ENCODE results near the gene ETV3. TPM values are rescaled to one million over a fixed set of nuclear protein-coding genes. Genes with fewer than 3 reads are reported as not detected.

ETV3 gene
- total RNA-seq, 1 experiment from 2014 or later = 26.2 TPM

GRCh38 chr1:157156058-157156541 is 17.9 kb upstream of the ETV3 start:
- CTCF ChIA-PET = interaction anchor here (0.8 to 3.8 kb wide), 7 partner anchors 15 to 186 kb away, joined by 3 to 60 read pairs (median 6); partner anchors contain the start of gene ETV3
- intact Hi-C loops (cut with micrococcal nuclease; ENCODE audit: unreplicated experiment) = loop anchor here (1.0 to 10.0 kb wide), 3 partner anchors 66 to 264 kb away; partner anchors contain the start of genes LRRC71 and PEAR1
- POLR2A ChIA-PET (ENCODE audit: unreplicated experiment) = no interaction called here
- Histone ChIP-seq H3K4me2 (peak overlapping the region; percentile 74), H3K79me2 (ENCODE audit: low read depth) (no peaks in the 10 kb centered on the region), H3K4me3 (peak overlapping the region; percentile 38; the same call in 1 of the 2 replicates), H3K27me3 (ENCODE audit: insufficient read depth, low read depth) (0 out of 2 replicates have a peak, but pooled peaks cover 5% of the 10 kb centered on the region), H3K4me1 (replicated peaks; ENCODE audit: insufficient read depth) (peaks cover 33% of the 10 kb centered on the region), H3K9me3 (ENCODE audit: insufficient read depth, low read depth) (no peaks in the 10 kb centered on the region), H3K36me3 (ENCODE audit: low read depth) (no peaks in the 10 kb centered on the region), H4K20me1 (ENCODE audit: insufficient read depth) (no peaks in the 10 kb centered on the region), H3K9me2 (ENCODE audit: insufficient read depth) (no peaks in the 10 kb centered on the region), H2AFZ (0 out of 2 replicates have a peak overlapping the region, but pooled peaks have one; percentile 49), H3K27ac (no peak overlapping the region), H3F3A (ENCODE audit: insufficient read depth, low read depth) (peaks cover 5% of the 10 kb centered on the region; the same call in 1 of the 2 replicates)
- BruUV-seq (replicated peaks) = no TSS peak
- peak in 1 of 2 experiments; percentile 76 for DNase-seq
- no peak for TF ChIP-seq EZH2 (IDR thresholded peaks at IDR 0.05; ENCODE audit: low read depth)
- TF ChIP-seq CTCF (conservative IDR thresholded peaks at IDR 0.05) = peak; percentile 98

GRCh38 chr1:157155658-157156057 is 17.5 kb upstream of the ETV3 start:
- peak overlapping the region; percentile 38; the same call in 1 of the 2 replicates for H3K4me3 ChIP-seq

More at GRCh38 chr1:157155658-157156057, 17.5 kb upstream of the ETV3 start:
- BruUV-seq (replicated peaks) = no TSS peak
- ChIA-PET POLR2A (ENCODE audit: unreplicated experiment) (no interaction called here), CTCF (interaction anchor here (0.5 to 3.8 kb wide), 9 partner anchors 14 to 185 kb away, joined by 3 to 60 read pairs (median 7); partner anchors contain the start of gene ETV3)
- no peaks in the 10 kb centered on the region for H4K20me1 ChIP-seq (ENCODE audit: insufficient read depth)
- H2AFZ ChIP-seq = 0 out of 2 replicates have a peak overlapping the region, but pooled peaks have one; percentile 49
- intact Hi-C loops (cut with micrococcal nuclease; ENCODE audit: unreplicated experiment) = loop anchor here (1.0 to 10.0 kb wide), 4 partner anchors 23 to 263 kb away; partner anchors contain the start of genes LRRC71 and PEAR1
- peaks cover 5% of the 10 kb centered on the region; the same call in 1 of the 2 replicates for H3F3A ChIP-seq (ENCODE audit: insufficient read depth, low read depth)
- H3K4me1 ChIP-seq (replicated peaks; ENCODE audit: insufficient read depth) = peaks cover 33% of the 10 kb centered on the region
- H3K27me3 ChIP-seq (ENCODE audit: insufficient read depth, low read depth) = 0 out of 2 replicates have a peak, but pooled peaks cover 5% of the 10 kb centered on the region
- no peaks in the 10 kb centered on the region for H3K9me2 ChIP-seq (ENCODE audit: insufficient read depth)
- no peaks in the 10 kb centered on the region for H3K9me3 ChIP-seq (ENCODE audit: insufficient read depth, low read depth)
- H3K79me2 ChIP-seq (ENCODE audit: low read depth) = no peaks in the 10 kb centered on the region
- H3K27ac ChIP-seq = no peak overlapping the region
- TF ChIP-seq CTCF (conservative IDR thresholded peaks at IDR 0.05) (no peak), EZH2 (IDR thresholded peaks at IDR 0.05; ENCODE audit: low read depth) (no peak)
- no peaks in the 10 kb centered on the region for H3K36me3 ChIP-seq (ENCODE audit: low read depth)
- DNase-seq = no peak
- H3K4me2 ChIP-seq = peak overlapping the region; percentile 74
